Bronchial smooth muscle cell (primary cell): ENCODE measurements around the gene PRDM7. TPM values are rescaled to one million over a fixed set of nuclear protein-coding genes. Genes with fewer than 3 reads are reported as not detected.

ENCODE experiments used
- total RNA-seq: library from RNA; depleted of rRNA; stranded (reverse); fragments of >200 nt; gene quantifications from 2 replicates; pipeline ENCODE4 v1.2.1, GENCODE V29; 2014

Gene PRDM7
- total RNA-seq, result not detected in 2 replicates

GRCh38 chr16:90077240-90077756 lies at the start of gene PRDM7:
PRDM7 (minus strand) TSS chr16:90077331; CDS start chr16:90075910, 1,421 bp downstream.

GRCh38 chr16:90018652-90019542 lies 58.2 kb downstream of the PRDM7 start, which contains the start of gene DBNDD1:
DBNDD1 (minus strand) TSS chr16:90019456; CDS start chr16:90019341, 115 bp downstream.

Other genes starting within 250 kb of the PRDM7 start
- gene SPIRE2, start 248.9 kb downstream of the PRDM7 start, total RNA-seq, result 1.5 and 1.6 TPM in 2 replicates
- gene TCF25, start 203.7 kb downstream of the PRDM7 start, total RNA-seq, result 240 and 255 TPM in 2 replicates
- 6.4 and 7.4 TPM in 2 replicates for gene MC1R, start 158.5 kb downstream of the PRDM7 start, total RNA-seq
- gene TUBB3, start 154.0 kb downstream of the PRDM7 start, total RNA-seq, result 574 and 719 TPM in 2 replicates
- gene DEF8, start 128.6 kb downstream of the PRDM7 start, total RNA-seq, result 91.7 and 95.3 TPM in 2 replicates
- 0.26 and 0.95 TPM in 2 replicates for gene DBNDD1, start 57.9 kb downstream of the PRDM7 start, total RNA-seq